ENCODE results near the gene UNC13B.

UNC13B gene

GRCh38 chr9:35293376-35293964 lies 131.7 kb downstream of the UNC13B start:
- TF ChIP-seq YY1 (IDR thresholded peaks at IDR 0.05; ENCODE audit: low read depth) (no peak), TCF12 (IDR thresholded peaks at IDR 0.05; ENCODE audit: low read depth) (no peak), RAD21 (IDR thresholded peaks at IDR 0.05; ENCODE audit: low read depth) (no peak), NFIC (IDR thresholded peaks at IDR 0.05) (no peak), ZBTB7A (IDR thresholded peaks at IDR 0.05; ENCODE audit: low read depth) (no peak), EP300 (IDR thresholded peaks at IDR 0.05; ENCODE audit: borderline replicate concordance) (no peak)
- TF ChIP-seq, protein P1, sequence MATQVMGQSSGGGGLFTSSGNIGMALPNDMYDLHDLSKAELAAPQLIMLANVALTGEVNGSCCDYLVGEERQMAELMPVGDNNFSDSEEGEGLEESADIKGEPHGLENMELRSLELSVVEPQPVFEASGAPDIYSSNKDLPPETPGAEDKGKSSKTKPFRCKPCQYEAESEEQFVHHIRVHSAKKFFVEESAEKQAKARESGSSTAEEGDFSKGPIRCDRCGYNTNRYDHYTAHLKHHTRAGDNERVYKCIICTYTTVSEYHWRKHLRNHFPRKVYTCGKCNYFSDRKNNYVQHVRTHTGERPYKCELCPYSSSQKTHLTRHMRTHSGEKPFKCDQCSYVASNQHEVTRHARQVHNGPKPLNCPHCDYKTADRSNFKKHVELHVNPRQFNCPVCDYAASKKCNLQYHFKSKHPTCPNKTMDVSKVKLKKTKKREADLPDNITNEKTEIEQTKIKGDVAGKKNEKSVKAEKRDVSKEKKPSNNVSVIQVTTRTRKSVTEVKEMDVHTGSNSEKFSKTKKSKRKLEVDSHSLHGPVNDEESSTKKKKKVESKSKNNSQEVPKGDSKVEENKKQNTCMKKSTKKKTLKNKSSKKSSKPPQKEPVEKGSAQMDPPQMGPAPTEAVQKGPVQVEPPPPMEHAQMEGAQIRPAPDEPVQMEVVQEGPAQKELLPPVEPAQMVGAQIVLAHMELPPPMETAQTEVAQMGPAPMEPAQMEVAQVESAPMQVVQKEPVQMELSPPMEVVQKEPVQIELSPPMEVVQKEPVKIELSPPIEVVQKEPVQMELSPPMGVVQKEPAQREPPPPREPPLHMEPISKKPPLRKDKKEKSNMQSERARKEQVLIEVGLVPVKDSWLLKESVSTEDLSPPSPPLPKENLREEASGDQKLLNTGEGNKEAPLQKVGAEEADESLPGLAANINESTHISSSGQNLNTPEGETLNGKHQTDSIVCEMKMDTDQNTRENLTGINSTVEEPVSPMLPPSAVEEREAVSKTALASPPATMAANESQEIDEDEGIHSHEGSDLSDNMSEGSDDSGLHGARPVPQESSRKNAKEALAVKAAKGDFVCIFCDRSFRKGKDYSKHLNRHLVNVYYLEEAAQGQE (IDR thresholded peaks at IDR 0.05; ENCODE audit: low read depth): no peak
- TF ChIP-seq, protein P2, sequence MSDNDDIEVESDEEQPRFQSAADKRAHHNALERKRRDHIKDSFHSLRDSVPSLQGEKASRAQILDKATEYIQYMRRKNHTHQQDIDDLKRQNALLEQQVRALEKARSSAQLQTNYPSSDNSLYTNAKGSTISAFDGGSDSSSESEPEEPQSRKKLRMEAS (IDR thresholded peaks at IDR 0.05): no peak

DNA sequence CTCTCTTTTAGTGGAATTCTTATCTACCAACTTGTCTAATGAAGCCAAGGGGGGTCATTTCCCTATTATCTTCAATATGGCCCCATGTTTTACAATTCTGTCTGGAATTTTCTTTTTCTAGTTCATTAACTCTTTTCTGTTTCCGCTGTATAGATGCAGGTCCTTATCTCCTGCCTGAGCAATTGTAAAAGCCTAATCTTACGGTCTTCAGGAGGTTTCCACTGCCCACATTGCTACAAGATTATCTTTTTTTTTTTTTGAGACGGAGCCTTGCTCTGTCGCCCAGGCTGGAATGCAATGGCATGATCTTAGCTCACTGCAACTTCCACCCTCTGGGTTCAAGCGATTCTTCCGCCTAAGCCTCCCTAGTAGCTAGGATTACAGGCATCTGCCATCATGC lies 132.3 kb downstream of the UNC13B start:
- TF ChIP-seq ZBTB7A (IDR thresholded peaks at IDR 0.05; ENCODE audit: low read depth) (no peak), RAD21 (IDR thresholded peaks at IDR 0.05; ENCODE audit: low read depth) (no peak)

DNA sequence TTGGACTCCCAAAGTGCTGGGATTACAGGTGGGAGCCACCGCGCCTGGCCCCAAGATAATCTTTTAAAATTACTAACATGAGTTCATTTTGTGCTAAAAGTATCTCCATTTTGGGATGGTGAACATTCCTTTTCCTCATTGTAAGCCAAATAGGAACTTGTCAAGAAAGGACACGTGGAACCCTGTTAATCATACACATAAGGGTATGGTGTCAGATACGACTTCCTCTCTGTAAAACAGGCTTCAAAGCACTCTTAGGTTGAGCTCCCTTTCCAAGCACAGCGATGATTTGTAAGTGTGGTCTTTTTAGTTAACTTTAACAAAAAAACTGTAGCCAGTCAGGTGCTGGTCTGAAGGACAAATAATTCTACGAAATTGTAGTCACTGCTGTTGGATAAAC lies 132.7 kb downstream of the UNC13B start:
- TF ChIP-seq RAD21 (IDR thresholded peaks at IDR 0.05; ENCODE audit: low read depth) (no peak), NFIC (IDR thresholded peaks at IDR 0.05) (no peak), EGR1 (IDR thresholded peaks at IDR 0.05) (no peak), CREB1 (IDR thresholded peaks at IDR 0.05; ENCODE audit: low read depth) (no peak), YY1 (IDR thresholded peaks at IDR 0.05; ENCODE audit: low read depth) (no peak), TCF12 (IDR thresholded peaks at IDR 0.05; ENCODE audit: low read depth) (no peak)
- TF ChIP-seq, protein P1 (IDR thresholded peaks at IDR 0.05; ENCODE audit: low read depth): no peak
- TF ChIP-seq, protein P2 (IDR thresholded peaks at IDR 0.05): no peak

DNA sequence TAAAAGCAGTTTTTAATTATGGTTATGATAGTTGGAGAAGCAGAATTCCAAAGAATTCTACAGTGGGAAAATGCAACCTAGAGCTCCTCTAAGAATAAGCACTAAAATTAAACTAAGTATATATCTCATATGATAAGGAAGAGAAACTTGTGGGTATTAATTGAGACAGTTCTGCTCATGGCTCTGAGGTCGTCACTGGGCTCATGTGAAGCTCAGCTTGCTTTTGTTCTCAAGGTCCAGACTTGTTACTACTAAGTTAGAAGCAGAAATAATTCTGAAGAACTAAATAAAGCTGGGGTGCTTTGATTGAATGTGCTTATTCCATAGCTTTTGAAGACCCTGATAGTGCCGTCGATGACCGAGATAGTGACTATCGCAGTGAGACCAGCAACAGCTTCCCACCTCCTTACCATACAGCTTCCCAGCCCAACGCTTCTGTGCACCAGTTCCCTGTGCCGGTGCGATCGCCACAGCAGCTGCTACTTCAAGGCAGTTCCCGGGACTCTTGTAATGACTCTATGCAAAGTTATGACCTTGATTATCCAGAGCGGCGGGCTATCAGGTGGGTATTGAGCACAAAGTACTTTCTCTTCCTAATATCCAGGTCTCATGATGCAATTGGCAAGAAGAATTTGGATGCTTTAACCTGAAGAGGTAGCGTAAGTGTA lies 133.7 kb downstream of the UNC13B start:
- no peak for TF ChIP-seq CEBPB (IDR thresholded peaks at IDR 0.05)
- no peak for TF ChIP-seq YY1 (IDR thresholded peaks at IDR 0.05; ENCODE audit: low read depth)
- TF ChIP-seq, protein P1 (IDR thresholded peaks at IDR 0.05; ENCODE audit: low read depth): no peak
- TF ChIP-seq, protein P3, sequence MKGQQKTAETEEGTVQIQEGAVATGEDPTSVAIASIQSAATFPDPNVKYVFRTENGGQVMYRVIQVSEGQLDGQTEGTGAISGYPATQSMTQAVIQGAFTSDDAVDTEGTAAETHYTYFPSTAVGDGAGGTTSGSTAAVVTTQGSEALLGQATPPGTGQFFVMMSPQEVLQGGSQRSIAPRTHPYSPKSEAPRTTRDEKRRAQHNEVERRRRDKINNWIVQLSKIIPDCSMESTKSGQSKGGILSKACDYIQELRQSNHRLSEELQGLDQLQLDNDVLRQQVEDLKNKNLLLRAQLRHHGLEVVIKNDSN (IDR thresholded peaks at IDR 0.05): no peak
- TF ChIP-seq EP300 (IDR thresholded peaks at IDR 0.05; ENCODE audit: borderline replicate concordance): no peak
- no peak for TF ChIP-seq ZBTB7A (IDR thresholded peaks at IDR 0.05; ENCODE audit: low read depth)
- no peak for TF ChIP-seq FOXM1 (IDR thresholded peaks at IDR 0.05; ENCODE audit: borderline replicate concordance, low read depth)
- TF ChIP-seq NFIC (IDR thresholded peaks at IDR 0.05): no peak
- no peak for TF ChIP-seq TAF1 (IDR thresholded peaks at IDR 0.05; ENCODE audit: low read depth)
- no peak for TF ChIP-seq CREB1 (IDR thresholded peaks at IDR 0.05; ENCODE audit: low read depth)
- no peak for TF ChIP-seq EGR1 (IDR thresholded peaks at IDR 0.05)
- no peak for TF ChIP-seq TEAD4 (IDR thresholded peaks at IDR 0.05)
- no peak for TF ChIP-seq RAD21 (IDR thresholded peaks at IDR 0.05; ENCODE audit: low read depth)
- TF ChIP-seq TCF12 (IDR thresholded peaks at IDR 0.05; ENCODE audit: low read depth): no peak

DNA sequence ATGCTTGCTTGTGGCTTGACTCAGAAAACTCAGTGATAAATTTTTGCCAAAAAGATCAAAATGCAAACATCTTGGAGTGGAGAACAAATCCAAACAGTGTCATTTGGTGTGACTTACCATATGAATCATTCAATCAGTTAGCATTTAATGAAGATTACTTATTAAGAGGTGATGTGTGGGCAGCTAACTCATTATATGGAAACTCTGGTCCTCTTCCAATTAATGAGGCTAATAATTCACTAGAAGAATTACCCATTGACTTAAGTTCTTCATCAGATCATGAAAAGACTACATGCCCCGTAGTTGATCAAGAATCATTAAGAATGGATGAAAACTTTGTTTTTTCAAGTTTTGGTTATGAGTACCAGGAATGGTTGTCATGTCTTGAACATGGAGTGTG lies 141.8 kb downstream of the UNC13B start:
- TF ChIP-seq TCF12 (IDR thresholded peaks at IDR 0.05; ENCODE audit: low read depth): no peak
- TF ChIP-seq RAD21 (IDR thresholded peaks at IDR 0.05; ENCODE audit: low read depth): no peak
- TF ChIP-seq, protein P3 (IDR thresholded peaks at IDR 0.05): no peak
- TF ChIP-seq CREB1 (IDR thresholded peaks at IDR 0.05; ENCODE audit: low read depth): no peak
- TF ChIP-seq ZBTB7A (IDR thresholded peaks at IDR 0.05; ENCODE audit: low read depth): no peak
- TF ChIP-seq EGR1 (IDR thresholded peaks at IDR 0.05): no peak
- TF ChIP-seq EP300 (IDR thresholded peaks at IDR 0.05; ENCODE audit: borderline replicate concordance): no peak
- TF ChIP-seq, protein P2 (IDR thresholded peaks at IDR 0.05): no peak
- no peak for TF ChIP-seq FOXM1 (IDR thresholded peaks at IDR 0.05; ENCODE audit: borderline replicate concordance, low read depth)
- no peak for TF ChIP-seq TEAD4 (IDR thresholded peaks at IDR 0.05)
- TF ChIP-seq, protein P1 (IDR thresholded peaks at IDR 0.05; ENCODE audit: low read depth): no peak
- no peak for TF ChIP-seq TAF1 (IDR thresholded peaks at IDR 0.05; ENCODE audit: low read depth)
- no peak for TF ChIP-seq NFIC (IDR thresholded peaks at IDR 0.05)
- TF ChIP-seq CEBPB (IDR thresholded peaks at IDR 0.05): no peak
- no peak for TF ChIP-seq YY1 (IDR thresholded peaks at IDR 0.05; ENCODE audit: low read depth)
